Hypothalamus (tissue), 51 donors: ENCODE measurements around the gene KRT33B.
"Not testable (repeated sequence)": the region's sequence is repeated elsewhere in the genome, so short reads cannot be mapped to it uniquely, and the experiment has no call there.

Experiments
- DNase-seq, 51 donors: peaks; one replicate each; lab custom pipeline; 2025; lab: John Stamatoyannopoulos, UW

The KRT33B gene

DNA sequence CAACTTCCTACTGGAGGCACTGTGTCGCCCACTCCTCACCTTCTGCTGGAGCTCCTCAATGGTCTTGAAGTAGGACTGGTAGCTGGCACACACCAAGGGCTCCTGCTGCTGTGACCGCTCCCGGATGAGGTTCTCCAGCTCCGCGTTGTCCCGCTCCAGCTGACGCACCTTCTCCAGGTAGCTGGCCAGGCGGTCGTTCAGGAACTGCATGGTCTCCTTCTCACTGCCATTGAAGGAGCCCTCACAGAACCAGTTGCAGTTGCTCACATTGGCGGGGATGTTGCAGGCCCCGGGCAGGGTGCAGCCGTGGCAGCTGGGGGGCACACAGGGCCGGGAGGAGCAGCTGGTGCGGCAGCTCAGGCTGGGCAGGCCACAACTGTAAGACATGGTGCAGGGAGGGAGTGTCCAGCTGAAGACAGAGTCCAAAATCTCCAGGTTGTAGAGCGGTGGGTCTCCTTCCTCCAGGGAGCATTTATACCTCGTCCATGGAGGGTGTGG, 19.2 kb downstream of the KRT33B start, which contains the start of gene KRT33A:
TSS of gene KRT33A (minus strand) at position 448 of the 498 bp plus-strand sequence. CDS start at position 387, 61 bp downstream.
- not testable (repeated sequence) for DNase-seq

DNA sequence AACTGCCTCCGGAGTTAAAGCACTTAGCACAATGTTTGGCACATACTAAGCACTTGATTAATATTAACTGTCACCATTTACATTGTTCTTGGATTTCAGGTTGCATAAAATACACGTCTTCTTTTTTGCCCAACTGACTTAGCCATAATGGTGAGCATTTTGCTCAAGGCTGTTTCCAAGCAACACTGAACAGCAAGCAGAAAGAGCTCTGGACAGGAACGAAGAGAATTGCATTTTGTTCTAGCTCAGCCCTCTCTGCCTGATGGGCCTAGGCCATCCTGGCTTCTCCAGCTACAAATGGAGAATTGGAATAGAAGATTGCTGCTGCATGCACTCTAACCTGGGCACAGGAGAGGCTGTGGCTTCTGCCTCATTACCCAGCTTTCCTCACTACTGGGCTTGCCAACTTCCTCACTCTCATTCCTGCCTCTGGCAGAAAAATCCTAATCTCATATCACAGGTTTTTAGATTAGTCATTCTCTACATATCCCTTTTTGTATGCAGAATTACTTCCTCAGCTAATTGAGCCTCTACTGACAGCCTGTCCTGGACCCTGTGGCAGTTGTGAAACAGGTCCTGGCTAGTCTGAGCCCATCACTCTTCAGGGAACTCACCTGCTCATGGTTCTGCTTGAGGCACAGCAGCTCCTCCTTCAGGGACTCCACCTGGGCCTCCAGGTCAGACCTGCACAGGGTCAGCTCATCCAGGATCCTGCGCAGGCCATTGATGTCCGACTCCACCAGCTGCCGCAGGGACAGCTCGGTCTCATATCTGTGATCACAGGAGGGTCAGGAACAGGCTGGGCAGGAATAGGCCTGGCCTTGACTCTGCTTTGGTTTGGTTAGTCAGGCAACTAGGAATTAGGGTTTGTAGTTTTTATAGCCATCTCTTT, 21.5 kb downstream of the KRT33B start:
- DNase-seq: peak in 1 of 51 donors; percentile 35

DNA sequence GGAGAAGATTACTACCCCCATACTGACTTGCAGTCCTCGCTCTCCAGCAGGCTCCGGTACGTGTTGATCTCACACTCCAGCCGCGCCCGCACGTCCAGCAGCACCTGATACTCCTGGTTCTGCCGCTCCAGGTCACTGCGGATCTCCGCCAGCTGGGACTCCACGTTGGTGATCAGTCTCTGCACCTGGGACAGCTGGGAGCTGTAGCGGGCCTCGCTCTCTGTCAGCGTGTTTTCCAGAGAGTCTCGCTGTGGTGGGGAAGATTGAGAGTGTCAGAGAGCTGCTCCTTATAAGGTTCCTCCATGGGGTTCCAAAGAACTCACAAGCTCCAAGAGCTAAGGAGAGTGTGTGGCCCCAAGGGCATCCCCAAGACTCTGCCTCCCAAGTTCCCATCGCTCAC, 23.2 kb downstream of the KRT33B start:
- DNase-seq: not testable (repeated sequence)

DNA sequence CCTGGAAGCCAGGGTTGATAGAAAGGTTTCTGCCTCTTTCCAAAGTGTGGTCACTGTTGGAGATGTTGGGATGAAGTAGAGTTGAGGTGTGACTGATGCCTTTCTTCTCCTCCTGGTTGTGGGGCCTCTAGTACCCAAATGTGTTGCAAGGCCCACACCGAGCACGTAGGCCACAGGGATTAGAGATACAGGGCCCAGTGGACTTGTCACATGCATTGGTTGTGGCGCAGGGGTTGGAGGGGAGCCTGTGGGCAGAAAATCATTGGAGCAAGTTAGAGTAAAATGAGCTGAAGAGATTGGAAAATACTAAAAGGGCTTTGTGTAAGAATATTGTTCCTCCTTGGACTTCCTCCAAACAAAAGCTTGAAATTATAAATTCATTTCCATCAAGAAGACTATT, 23.6 kb downstream of the KRT33B start:
- DNase-seq: no peak

DNA sequence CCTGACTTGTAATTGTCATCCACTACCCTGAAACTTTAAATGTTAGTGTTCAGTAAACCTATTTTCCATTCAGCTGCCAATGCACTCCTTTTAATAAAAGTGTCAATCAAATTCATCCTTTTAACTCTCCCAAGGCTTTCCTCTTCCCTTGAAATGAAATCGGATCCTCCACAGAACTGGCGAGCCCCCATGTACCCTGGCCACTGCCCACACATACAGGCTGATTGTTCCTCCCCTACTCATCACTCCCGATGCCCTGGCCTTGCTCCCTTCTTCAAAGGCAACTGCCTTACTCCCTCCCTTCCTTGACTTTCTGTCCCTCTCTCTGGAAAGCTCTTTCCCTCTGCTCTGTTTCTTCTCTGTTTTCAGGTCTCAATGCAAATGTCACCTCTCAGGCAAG, 26.6 kb downstream of the KRT33B start:
- no peak for DNase-seq

DNA sequence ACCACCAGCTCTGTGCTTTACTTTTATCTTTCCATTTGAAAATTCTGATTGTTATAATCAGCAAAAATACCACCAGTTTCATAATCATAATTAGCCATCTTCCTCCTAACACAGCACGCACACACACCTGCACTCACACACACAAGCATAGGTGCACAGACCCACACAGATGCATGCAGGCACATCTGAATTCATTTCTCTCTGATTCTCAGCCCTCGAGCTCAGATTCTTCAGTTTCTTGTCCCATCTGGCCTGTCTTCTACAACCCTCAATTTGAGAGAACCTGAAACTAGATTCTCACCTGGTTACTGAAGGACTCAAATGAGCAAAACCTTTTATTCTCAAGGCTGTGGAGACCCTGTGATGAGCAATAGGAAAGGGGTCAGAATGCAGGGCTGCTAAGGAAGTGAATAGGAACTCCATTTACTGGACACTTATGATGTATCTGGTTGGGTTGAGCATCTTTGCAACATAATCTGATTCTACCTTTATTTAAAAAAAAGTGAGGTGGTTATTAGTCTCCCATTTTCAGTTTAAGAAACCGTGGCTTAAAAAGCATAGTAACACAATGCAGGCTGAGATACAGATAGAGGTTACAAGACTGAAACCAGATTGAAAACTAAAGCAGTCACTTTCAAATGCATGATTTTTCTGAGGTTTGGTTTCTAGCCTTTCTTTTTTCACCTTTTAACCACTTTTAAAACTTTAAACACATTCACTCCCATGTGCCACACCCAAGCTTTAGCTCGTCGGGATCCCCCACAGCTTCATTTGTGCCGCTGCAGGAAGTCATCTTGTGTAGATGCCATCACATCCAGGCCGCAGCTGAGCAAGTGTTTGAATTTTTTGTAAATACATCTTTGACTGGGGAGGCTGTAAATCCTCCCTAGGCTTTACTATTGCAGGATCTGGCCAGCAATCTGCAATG, 28.4 kb downstream of the KRT33B start:
- no peak for DNase-seq

DNA sequence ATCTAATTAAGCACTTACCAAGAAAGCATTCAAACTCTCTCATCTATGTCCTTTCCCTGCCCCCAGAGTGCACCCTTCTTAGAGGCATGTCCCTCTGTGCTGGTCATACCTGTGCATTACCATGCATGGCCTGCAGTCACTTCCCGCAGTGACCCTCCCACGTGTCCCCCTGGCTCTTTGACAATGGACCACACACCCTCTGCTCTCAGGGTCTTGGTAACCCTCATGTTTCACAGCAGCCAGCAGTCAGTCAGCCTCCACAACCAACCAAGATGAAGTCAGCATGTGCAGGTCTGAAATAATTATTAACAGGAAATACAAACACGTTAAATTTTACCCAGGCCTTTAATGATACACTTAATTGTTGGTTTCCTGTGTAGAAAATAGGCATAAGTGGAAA, 29.1 kb downstream of the KRT33B start:
- DNase-seq: no peak

DNA sequence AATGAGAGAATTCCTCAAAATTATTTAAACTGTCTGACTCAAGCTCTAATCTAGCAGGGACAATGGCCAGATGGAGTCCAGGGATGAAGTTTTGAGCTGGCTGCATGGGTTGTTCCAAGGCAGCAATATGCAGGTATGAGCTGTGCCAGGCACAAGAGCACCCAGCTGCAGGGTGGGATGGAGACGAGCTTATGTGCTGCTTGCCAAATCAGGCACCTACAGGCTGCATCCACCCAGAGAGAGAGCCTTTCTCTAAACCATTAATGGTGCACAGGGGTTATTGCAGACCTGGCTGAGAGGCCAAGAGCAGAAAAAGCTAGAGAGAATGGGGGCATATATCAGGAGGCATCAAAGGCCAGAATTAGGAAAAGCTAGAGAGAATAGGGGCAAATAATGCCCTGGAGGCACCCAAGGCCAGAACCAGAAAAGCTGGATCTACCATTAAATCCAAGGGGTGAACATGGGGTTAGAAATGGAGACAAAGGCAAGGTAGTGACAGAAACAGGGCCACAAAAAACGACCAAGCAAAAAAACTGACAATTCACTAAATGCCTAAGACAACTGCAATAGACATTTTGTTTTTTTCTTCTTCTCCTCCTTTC, 29.9 kb downstream of the KRT33B start:
- DNase-seq: no peak

DNA sequence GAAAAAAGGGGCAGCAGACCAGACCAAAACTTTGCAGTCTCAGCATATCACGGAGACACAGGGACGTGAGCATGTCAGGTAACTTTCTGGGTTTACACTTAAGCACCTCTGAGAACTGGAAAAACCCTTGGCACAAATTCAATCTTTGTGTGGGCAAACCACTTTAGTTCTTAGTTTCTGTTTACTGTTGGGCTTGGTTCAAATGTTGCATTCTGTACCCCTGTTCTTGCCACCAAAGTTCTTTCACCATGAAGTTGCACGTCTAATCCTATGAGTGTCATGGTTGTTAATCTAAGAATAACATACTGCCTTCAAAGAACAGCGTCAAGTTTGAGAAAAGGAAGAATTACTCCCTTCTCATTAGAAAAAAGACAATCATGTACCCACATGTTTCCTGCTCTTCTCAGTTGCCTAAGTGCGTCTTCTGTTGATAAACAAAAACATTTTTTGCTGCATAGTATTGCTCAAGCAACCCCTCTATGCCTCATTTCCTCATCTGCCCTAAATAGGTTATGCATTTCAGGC, 30.6 kb downstream of the KRT33B start:
- DNase-seq: no peak

DNA sequence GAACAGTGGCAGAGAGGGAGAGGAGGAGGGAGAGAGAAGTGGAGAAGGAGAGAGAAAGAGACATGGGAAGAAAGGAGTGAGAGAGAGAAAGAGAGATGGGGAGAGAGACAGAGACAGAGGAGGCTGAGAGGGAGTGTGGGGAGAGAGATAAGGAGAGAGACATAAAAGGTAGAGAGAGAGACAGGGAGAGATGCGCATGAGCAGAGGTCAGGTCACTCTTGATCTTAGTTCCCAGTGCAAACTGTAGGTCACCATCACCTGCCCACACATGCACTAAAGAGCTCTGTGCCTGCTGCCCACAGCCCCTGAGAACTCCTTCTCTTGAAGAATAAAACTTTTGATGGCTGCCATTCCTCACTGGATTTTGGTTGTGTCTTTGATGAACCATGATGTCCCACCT, 33.9 kb downstream of the KRT33B start:
- no peak for DNase-seq

DNA sequence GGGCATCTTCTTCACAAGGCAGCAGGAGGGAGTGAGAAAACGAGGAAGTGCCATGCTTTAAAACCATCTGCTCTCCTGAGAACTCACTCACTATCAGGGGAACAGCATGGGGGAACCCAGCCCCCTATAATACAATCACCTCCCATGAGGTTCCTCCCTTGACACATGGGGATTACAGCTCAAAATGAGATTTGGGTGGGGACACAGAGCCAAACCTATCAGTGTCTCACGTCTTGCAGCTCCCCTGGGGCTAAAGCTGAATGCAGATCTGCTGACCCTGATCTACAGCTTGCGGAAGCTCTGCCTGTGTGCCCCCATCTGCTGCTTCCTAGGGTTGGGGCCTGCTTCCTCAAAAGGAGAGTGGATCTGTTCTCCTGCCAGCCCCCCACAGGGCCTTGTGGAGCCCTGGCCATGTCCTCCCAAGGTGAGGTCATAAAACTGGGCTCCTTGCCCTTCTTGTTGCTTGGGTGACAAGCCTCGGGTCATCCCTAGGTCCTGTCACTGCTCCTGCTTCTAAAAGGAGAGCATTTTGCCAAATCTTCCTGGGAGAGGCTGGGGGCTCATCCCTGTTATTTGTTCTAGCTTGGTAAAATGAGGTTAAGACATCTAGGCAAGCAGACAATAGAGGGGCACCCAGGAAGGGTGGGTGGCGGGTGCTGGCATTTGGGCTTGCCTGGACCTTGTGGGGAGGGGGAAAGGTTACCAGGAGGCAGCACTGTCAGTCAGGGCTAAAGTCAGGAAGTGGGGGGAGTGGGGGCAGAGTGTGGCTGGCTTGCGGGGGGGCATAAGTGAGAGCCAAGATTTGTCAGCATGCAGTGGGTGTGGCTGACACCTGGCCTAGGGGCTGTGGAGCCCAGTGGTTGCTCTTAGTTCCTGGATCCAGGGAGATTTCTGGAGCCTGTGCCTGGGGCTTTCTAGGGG, 35.0 kb downstream of the KRT33B start:
- no peak for DNase-seq

DNA sequence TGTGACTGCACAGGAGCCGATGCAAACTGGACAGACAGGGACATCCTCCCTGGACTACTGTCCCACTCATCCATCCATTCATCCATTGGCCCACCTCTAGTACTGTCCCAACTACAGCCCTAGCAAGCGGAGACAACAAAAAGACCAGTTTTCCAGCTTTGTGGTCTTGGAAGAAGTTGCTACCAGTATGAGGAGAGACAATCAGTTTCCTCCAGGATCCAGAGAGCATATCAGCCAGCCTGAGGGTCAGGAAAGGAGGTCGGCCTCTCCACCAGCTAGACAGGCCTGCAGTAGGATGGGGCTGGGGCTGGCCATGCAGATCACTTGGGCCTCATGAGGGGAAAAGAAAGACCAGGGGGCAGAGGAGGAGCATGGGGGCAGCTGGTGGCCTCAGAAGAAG, 35.8 kb downstream of the KRT33B start:
- DNase-seq: no peak

DNA sequence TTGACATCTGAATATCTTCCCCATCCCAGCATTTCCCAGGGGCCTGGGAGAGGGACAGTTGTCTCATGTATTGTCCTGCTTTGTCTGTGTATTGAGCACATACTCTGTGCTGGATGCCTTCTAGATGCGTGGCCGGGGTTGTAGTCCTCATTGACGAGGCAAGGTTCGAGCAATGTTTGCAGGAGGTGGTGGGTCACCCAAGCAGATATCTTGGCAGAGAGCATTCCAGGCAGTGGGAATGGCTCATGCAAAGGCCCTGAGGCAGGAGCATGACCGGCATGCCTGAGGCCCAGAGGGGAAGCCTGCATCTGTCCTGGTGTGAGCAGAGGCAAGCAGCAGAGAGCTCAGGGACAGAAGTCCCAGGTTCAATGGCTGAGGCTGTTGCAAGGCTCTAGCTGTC, 36.5 kb downstream of the KRT33B start:
- no peak for DNase-seq

DNA sequence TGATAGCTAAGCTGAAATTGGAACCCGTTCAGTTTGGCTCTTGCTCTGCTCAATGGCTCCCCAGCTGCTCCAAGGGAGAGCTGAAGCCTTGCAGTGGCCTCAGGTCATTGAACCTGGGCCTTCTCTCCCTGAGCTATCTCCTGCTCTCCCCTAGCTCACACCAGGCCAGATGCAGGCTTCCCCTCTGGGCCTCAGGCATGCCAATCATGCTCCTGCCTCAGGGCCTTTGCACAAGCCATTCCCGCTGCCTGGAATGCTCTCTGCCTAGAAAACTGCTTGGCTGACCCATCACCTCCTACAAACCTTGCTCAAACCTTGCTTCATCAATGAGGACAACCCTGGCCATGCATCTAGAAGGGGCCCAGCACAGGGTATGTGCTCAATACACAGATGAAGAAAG, 37.4 kb downstream of the KRT33B start:
- no peak for DNase-seq

DNA sequence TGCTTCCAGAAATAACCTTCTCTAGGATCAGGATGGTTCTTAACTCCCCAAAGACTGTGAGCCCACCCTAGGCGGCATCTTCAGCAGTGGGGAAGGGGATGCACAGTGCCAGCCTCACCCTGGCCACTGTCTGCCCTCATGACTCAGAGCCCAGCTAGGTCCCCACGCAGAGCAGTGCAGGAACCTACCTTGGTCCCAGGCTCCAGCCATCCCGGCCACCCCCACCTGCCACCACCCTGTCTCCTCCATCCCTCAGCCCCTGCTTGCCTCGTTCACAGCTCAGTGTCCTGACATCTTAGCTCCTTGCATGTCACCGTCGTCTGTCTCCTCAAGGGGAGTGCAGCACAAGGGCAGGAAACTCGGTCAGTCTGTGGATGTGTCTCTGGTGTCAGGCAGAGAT, 38.0 kb downstream of the KRT33B start:
- no peak for DNase-seq

DNA sequence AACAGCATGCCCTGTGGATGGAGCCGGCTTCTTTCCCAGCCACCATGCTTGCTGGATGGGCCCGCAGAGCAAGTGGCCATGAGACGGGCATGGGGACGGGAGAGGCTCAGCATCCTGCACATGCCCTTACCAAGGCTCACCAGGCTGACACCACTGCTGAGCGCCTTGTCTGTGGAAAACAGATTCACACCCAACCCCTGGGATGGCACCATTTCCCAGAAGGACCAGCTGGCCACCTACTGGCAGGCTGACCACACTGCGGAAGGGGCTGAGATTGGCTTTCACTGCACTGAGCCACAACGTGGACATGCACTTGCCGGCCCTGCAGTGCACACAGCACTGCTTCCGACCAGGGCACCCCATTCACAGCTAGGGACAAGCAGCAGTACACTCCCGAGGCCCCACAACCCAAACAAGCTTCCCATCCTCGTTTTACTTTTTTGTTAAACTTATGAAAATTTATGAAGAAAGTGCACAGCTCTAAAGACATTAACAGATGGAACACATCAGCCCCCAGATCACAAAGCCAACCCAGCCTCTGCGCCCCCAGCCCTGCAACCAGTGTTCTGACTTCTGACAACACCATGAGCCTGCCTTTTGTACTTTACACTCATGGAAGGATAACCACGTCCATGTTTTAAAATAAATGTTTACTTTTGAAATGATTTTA, 40.2 kb downstream of the KRT33B start:
- DNase-seq: peak in 11 of 51 donors; percentile 4 to 41 (median 26)

DNA sequence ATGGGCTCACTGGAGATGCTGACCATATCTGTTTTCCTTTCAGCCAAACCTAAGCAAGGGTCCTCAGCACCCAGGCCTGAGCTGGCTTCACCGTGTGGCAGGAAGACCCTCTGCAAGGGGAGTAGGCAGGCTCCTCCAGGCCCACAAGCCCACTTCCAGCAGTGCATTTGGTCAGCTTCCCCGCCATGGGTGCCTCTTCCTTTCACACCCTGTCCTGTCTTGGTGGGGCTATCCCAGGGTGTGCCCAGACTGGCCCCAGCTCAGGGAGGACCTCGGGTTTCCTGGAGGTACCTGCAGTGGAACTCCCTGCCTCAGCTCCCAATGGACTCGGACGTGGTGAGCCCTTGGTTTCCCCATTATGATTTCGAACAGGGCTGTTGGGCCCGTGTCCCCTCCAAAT, 41.4 kb downstream of the KRT33B start:
- no peak for DNase-seq

DNA sequence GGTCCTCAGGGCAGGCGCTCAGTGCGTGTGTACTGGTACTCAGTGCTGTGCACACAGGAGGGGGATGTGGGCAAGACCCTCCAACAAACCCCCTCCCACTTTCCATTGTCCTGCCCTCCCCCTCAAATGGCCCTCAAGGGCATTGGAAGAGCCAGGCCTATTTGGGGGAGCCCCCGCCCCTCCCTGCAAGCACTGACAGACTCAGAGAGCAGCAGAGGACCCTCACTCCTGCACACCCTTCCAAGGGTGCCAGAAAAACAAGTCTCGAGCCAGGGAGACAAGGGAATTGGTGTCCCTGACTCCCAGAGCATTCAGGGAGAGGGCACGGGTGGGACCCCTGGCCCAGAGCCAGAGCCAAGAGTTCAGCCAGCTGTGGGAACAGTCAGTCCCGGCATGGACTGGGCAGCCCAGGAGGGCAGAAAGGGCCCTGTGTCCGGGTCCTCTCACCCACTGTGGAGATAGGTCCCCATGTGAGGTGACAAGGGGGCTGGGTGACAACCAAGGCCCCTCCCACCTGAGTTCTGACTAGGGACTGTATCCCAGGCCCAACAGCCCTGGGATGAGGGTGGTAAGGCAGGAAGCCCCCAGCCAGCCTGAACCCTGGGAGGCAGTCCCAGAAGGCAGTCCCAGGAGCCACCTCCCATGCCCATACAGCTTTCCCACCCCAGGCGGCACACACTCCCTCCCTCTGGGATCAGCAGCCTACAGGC, 42.0 kb downstream of the KRT33B start:
- DNase-seq: no peak
